LNCAP (cell line): ENCODE data around the gene SAP30.

ENCODE experiments used
- CTCF ChIP-seq: fragments of 450-650 bp; IDR thresholded peaks from 2 replicates; pipeline ENCODE4 v1.5.1; 2017; ENCODE audit warnings: mild to moderate bottlenecking

SAP30 gene

GRCh38 chr4:173417833-173418232 lies 47.1 kb downstream of the SAP30 start:
- TF ChIP-seq CTCF: no peak

- TF ChIP-seq CTCF: no peak
Measured at GRCh38 chr4:173418639-173419038, 47.9 kb downstream of the SAP30 start.

- TF ChIP-seq CTCF: peak; percentile 57
Measured at GRCh38 chr4:173420324-173420752, 49.6 kb downstream of the SAP30 start.

GRCh38 chr4:173420801-173421200 lies 50.0 kb downstream of the SAP30 start:
- no peak for TF ChIP-seq CTCF

GRCh38 chr4:173424899-173425805 lies 54.4 kb downstream of the SAP30 start:
- no peak for TF ChIP-seq CTCF

- no peak for TF ChIP-seq CTCF
Measured at GRCh38 chr4:173426064-173426463, 55.3 kb downstream of the SAP30 start.
